ELR (cell line): ENCODE measurements around the gene ALOX15B.
"Not testable (repeated sequence)": the region's sequence is repeated elsewhere in the genome, so short reads cannot be mapped to it uniquely, and the experiment has no call there.

Experiments used
- DNase-seq: peaks from one replicate; pipeline ENCODE4 v3.0.0-alpha.2; 2015; ENCODE audit warnings: low read depth

Gene ALOX15B

DNA sequence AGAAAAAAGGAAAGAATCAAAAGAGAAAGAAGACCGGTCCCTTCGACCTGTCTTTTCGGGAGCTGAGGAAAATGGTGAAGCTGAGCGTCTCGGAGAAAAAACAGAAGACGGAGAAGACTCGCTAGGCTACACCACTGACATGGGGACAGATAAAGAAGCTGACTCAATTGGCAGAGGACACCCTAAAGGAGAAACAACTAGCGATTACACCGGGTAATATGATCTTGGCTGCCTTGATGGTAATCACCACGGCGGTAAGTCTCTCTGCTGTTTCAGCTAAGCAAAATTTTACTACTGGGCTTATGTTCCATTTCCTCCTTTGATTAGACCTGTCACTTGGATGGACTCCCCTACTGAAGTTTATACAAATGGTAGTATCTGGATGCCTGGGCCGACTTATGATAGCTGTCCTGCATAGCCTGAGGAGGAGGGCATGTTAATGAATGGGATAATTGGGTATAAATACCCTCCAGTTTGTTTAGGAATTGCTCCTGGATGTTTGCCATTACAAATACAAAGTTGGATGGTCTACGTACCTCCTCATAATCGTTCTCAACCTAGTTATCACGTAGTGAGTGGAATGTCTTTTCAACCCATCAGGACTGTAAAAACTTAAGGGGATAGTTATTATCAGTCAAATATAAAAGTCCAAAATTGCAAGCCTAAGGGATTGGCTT, 24.1 kb downstream of the ALOX15B start:
- no peak for DNase-seq

- no peak for DNase-seq
Observed at GRCh38 chr17:8063761-8064534, 25.1 kb downstream of the ALOX15B start.

DNA sequence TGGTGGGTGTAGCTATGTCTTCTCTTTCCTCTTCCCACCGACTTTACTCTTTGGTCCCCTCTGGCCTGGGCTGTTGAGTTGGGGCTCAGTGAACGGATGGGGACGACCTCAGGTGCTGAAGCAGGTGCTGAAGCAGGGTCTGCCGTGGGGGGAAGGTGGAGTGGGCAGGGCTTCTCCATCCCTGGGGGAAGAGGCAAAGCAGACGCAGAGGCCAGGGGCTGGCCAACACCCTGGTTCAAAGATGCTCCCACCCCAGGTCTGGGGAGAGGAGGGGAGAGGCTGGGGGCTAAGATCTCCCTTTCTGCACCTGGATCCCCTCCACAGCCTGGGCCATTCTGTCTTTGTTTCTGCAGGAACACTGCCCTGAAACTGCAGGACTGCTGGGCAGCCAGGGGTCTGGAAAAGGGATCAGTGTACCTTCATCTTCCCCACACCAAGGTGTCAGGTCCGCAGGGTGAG, 25.7 kb downstream of the ALOX15B start:
- no peak for DNase-seq

DNA sequence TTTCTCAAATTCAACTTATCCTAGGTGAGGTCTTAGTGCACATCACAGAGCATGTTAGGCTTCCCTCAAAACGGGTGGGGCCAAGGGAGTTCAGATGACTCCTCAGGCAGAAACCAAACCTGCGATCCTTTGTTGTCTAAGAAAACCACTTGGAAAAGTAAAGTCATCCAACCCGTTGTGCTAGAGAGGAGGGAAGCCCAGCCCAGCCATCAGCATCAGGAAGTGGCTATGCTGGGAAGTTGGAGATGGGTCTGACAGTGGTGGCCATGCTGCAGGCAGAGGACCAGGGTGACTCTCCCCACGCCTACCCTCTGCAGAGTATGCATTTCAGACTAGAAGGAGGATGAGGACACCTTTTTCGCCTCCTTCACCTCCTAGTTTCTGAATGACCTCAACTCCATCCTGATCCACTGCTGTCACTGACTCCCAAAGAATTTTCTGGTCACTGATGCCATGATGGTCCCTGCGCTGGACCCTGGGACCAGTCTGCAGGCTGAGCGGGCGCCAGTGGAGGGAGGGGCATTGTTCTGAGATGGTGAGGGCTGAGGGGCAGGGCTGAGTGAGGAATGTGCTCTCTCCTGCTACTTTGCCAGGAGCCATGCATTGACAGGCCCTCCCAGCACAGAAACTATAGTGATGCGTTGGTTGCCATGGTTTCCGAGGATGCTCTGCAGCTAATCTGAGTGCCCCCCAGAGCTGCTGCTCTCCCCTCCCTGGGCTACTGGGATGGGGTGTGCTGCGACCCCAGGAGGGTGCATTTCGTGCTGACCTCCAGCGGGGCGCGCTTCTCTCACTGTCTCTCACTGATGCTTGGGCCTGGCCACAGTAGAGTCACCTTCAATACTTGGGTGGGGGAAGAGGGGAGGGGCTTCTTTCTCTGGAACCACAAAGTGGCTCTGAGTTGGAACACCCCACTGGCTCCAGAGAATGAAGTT, 28.2 kb downstream of the ALOX15B start:
- no peak for DNase-seq

DNA sequence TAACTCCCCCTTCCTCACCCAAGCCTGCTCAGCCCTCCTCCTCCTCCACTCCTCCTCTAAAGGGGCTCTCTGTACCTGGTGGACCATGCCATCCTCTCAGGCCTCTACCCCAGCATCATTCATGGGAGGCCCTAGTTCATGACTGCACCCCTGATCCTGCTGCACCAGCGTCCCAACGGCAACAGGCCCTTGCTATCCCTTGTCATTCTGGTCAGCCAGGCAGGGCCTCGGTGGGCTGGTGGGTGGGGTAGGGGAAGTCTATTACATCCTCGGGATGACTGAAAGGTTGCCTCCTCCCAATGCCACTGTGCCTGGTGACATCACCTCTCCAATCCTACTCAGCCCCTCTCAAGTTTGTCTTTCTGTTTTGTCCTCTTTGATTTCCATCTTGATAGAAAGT, 28.9 kb downstream of the ALOX15B start:
- DNase-seq: no peak

- DNase-seq: no peak
Observed at GRCh38 chr17:8068736-8069586, 30.1 kb downstream of the ALOX15B start.

GRCh38 chr17:8069587-8069860, 30.7 kb downstream of the ALOX15B start:
- DNase-seq: no peak

GRCh38 chr17:8071496-8071895, 32.6 kb downstream of the ALOX15B start:
- DNase-seq: no peak

DNA sequence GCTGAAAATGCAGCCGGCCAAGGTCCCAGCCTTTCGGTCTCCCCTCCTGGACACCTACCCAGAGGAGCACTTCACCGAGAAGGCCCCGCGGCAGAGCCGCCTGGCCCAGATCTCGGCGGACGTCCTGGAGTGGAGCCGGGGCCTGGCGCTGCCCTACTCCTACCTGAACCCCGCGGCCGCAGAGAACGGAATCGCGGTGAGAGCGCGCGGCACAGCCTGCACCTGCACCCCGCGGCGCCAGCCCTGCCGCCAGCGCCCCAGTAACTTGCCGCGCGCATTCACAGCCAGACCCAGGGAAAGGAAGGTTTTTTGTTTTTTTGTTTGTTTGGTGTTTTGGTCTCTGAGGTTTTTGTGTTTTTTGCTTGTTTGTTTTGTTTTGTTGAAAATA, 33.5 kb downstream of the ALOX15B start:
- no peak for DNase-seq

DNA sequence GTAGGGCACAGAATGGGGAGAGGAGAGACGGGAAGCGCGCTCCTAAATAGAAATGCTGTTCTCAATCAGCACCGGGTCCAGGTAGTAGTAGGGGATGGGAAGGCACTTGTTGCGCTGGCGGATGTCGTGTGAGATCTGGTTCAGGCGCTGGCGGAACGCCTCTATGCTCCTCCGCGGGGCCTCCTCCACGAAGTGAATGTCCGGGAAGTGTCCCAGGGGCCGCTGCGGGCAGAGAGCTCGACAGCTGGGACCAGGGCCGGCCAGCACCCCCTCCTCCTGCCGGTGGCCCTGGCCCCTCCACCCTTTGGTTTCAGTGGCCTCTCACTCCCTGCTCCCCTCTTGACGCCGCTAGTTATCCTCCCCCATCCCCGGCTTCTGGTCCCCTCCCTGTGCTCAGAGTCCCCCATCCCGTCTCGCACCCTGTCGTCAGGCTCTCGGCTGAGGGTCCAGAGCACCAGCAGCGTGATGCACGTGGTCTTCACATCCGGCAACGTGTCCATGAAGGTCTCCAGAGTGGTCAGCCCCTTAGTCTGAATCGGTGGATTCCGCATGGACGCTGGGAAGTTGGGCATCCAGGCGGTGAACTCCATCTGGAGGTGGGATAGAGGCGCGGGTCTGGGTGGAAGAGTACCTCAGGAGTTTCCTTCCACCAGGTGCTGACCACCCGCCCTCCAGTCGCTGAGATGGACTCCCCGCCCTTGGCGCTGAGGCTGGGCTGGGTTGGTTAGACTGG, 34.0 kb downstream of the ALOX15B start:
- DNase-seq: no peak

DNA sequence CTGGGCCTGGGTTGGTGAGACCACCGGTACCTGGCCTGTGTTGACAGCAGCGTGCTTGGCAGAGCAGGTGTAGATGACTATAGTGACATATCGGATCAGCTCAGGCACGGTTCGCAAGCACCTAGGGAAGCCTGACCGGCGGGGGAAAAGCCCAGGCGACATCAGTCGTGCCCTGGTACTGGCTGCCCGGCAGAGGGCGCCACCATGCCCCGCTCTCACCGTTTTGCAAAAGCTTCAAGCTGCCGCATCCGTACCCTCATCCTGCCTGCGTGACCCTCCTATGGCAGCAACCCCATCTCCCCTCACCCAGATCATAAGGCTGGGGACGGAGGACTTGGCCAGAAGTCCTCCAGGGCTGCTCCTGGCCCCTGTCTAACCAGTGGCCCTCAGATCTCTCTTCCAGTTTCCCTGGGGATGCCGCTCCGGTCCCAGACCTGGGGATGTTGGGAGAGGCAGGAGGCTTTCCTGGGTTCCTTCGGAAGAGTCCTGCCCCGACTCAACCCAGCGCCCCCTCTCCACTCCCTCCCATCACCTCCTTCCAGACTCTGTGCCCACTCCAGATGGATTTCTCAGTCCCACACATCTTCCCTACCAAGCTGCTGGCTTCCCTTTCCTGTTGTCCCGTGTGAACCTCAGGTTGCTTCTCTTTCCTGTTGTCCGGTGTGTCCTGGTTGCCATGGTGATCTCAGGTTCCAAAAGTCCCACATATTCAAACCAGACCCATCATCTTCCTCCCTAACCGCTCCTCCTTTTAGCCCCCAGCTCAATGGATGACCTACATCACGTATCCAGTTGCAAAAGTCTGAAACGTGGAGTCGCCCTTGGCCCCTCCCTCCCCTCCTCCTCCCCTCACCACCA, 35.0 kb downstream of the ALOX15B start:
- DNase-seq: peak; percentile 73

GRCh38 chr17:8074554-8074953, 35.7 kb downstream of the ALOX15B start:
- no peak for DNase-seq

DNA sequence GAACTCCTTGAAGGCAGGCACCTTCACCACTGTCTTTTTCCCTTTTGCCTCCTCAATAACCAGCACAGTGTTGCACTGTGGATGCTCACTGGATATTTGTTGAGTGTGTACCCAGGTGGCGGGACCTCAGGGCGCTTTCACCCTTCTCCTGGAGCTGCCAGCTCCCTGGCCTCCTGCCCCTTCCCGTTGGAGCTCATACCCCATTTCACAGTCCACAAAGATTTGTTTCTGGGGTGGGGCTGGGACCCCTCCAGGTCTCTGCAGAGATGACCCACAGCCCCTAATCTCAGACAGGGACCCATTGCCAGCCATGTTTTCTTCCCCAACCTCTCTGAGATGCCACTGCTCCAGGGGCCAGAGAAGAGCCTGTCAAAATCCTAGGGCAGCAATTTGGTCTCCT, 36.2 kb downstream of the ALOX15B start:
- DNase-seq: no peak

- no peak for DNase-seq
Observed at GRCh38 chr17:8075574-8076342, 36.9 kb downstream of the ALOX15B start.

GRCh38 chr17:8076502-8077266, 37.8 kb downstream of the ALOX15B start:
- DNase-seq: no peak

- DNase-seq: not testable (repeated sequence)
Observed at GRCh38 chr17:8077939-8078338, 39.1 kb downstream of the ALOX15B start.

- DNase-seq: peak; percentile 66
Observed at GRCh38 chr17:8079291-8080207, 40.7 kb downstream of the ALOX15B start.
